Hematopoietic multipotent progenitor cell treated with erythropoietin and hydrocortisone succinate and interleukin-3 and kit ligand, for 8 days (in vitro differentiated cells): ENCODE measurements around the gene PAK5.
A peak's percentile ranks its signal among the peaks of the same experiment; 100 is the strongest.

Source experiments
- DNase-seq: peaks from one replicate; pipeline ENCODE4 v3.0.0-alpha.2; 2015

PAK5 gene

GRCh38 chr20:9613871-9614270, 225.0 kb downstream of the PAK5 start:
- no peak for DNase-seq

GRCh38 chr20:9611921-9612320, 227.0 kb downstream of the PAK5 start:
- no peak for DNase-seq

GRCh38 chr20:9610665-9611064, 228.2 kb downstream of the PAK5 start:
- DNase-seq, result no peak

- DNase-seq, result peak; percentile 76
Measured at GRCh38 chr20:9609887-9610502, 228.9 kb downstream of the PAK5 start.

- no peak for DNase-seq
Measured at GRCh38 chr20:9608639-9609340, 230.1 kb downstream of the PAK5 start.

GRCh38 chr20:9602847-9603183, 236.1 kb downstream of the PAK5 start:
- DNase-seq, result no peak

- DNase-seq, result no peak
Measured at GRCh38 chr20:9600562-9600961, 238.3 kb downstream of the PAK5 start.

- no peak for DNase-seq
Measured at GRCh38 chr20:9597547-9597946, 241.3 kb downstream of the PAK5 start.

GRCh38 chr20:9595763-9596162, 243.1 kb downstream of the PAK5 start:
- no peak for DNase-seq

GRCh38 chr20:9594284-9594875, 244.5 kb downstream of the PAK5 start:
- DNase-seq, result no peak

- no peak for DNase-seq
Measured at GRCh38 chr20:9592419-9592818, 246.5 kb downstream of the PAK5 start.

GRCh38 chr20:9591080-9591479, 247.8 kb downstream of the PAK5 start:
- DNase-seq, result no peak

GRCh38 chr20:9590189-9590588, 248.7 kb downstream of the PAK5 start:
- no peak for DNase-seq

- DNase-seq, result no peak
Measured at GRCh38 chr20:9588706-9589105, 250.2 kb downstream of the PAK5 start.

- DNase-seq, result no peak
Measured at GRCh38 chr20:9583151-9583550, 255.7 kb downstream of the PAK5 start.

GRCh38 chr20:9582137-9582536, 256.7 kb downstream of the PAK5 start:
- DNase-seq, result no peak

GRCh38 chr20:9581509-9581908, 257.4 kb downstream of the PAK5 start:
- DNase-seq, result no peak

- DNase-seq, result no peak
Measured at GRCh38 chr20:9578594-9578993, 260.3 kb downstream of the PAK5 start.

GRCh38 chr20:9577397-9577796, 261.5 kb downstream of the PAK5 start:
- no peak for DNase-seq

GRCh38 chr20:9576695-9577094, 262.2 kb downstream of the PAK5 start:
- DNase-seq, result no peak

- no peak for DNase-seq
Measured at GRCh38 chr20:9575836-9576235, 263.0 kb downstream of the PAK5 start.

- DNase-seq, result no peak
Measured at GRCh38 chr20:9574776-9575175, 264.1 kb downstream of the PAK5 start.

GRCh38 chr20:9574181-9574580, 264.7 kb downstream of the PAK5 start:
- DNase-seq, result no peak

GRCh38 chr20:9573335-9574151, 265.3 kb downstream of the PAK5 start:
- no peak for DNase-seq
